MCF 10A (cell line): ENCODE results near the gene NOX5. TPM values are rescaled to one million over a fixed set of nuclear protein-coding genes. Genes with fewer than 3 reads are reported as not detected.

Experiments
- BruUV-seq: library from RNA; stranded (reverse); fragments of 400-500 nt; replicated peaks from 2 replicates; lab custom pipeline; 2021; lab: Mats Ljungman, UMichigan
- CTCF ChIA-PET: fragments of 300-600 bp; sonication (Branson Sonifier 250); formaldehyde crosslinking; extraction: SDS; loops from one replicate; lab custom pipeline; 2021; ENCODE audit warnings: antibody characterized with exemption, inconsistent platforms; lab: Yijun Ruan, JAX
- POLR2A ChIA-PET: fragments of 300-600, 350-650 bp; sonication (Branson Sonifier 250); formaldehyde crosslinking; extraction: SDS; loops from one replicate; lab custom pipeline; 2020; ENCODE audit warnings: antibody characterized with exemption, inconsistent platforms; lab: Yijun Ruan, JAX
- DNase-seq: peaks from one replicate; pipeline ENCODE4 v3.0.0-alpha.2; 2018; ENCODE audit not compliant: unreplicated experiment
- H3K27ac Mint-ChIP-seq: one replicate; pipeline ENCODE4 v1.8.0; 2022; ENCODE audit warnings: mild to moderate bottlenecking, low read depth, mixed read lengths; ENCODE audit not compliant: unreplicated experiment
- H3K27me3 Mint-ChIP-seq: one replicate; pipeline ENCODE4 v1.8.0; 2022; ENCODE audit warnings: mixed read lengths; ENCODE audit not compliant: insufficient read depth, unreplicated experiment
- H3K36me3 Mint-ChIP-seq: one replicate; pipeline ENCODE4 v1.8.0; 2022; ENCODE audit warnings: mild to moderate bottlenecking, moderate library complexity, mixed read lengths; ENCODE audit not compliant: insufficient read depth, unreplicated experiment
- H3K4me1 Mint-ChIP-seq: one replicate; pipeline ENCODE4 v1.8.0; 2022; ENCODE audit warnings: mixed read lengths; ENCODE audit not compliant: insufficient read depth, unreplicated experiment
- H3K4me3 Mint-ChIP-seq: one replicate; pipeline ENCODE4 v1.8.0; 2022; ENCODE audit warnings: mild to moderate bottlenecking, moderate library complexity, mixed read lengths; ENCODE audit not compliant: unreplicated experiment
- H3K9me3 Mint-ChIP-seq: one replicate; pipeline ENCODE4 v1.8.0; 2022; ENCODE audit warnings: mixed read lengths; ENCODE audit not compliant: unreplicated experiment
- intact Hi-C: fragments of 100-400 bp; cut with micrococcal nuclease; formaldehyde crosslinking; loops from 2 replicates; pipeline ENCODE4 v1.14.1; 2022
- total RNA-seq: library from RNA; stranded (reverse); gene quantifications from 2 replicates; pipeline ENCODE4 v1.2.3, GENCODE V29; 2022
- TF ChIP-seq, protein P1 (sequence below): fragments of 200-600 bp; IDR thresholded peaks from one replicate; pipeline ENCODE4 v1.8.0; 2022; ENCODE audit warnings: antibody characterized with exemption, mild to moderate bottlenecking; ENCODE audit not compliant: unreplicated experiment

Gene NOX5
- total RNA-seq, 1 experiment from 2014 or later: 1.4 TPM

DNA sequence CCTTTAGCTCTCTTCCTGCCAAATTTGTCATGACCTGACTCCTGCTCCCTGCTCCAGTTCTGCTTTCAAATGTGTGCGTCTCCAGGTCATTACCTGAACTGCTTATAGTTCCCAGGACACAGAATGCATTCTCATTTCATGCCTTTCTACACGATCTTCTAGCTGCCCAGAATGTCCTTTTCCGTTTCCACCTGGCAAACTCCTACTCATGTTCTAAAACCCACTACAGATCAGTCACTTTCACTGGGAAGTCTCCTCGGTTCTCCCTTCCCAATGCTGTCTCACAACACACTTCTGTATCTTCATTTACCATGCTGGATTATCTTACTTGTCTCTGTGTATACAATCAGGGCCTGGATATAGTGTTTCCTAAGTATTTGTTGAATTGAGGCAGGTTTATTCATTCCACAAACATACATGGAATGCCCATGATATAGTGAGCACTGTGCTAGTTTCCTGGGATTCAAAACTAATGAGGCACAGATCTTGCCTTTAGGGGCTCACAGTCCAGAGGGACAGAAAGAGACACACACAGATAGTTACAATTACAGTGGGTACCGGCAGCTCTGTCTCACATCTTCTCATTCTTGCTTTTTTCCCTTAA lies 1.6 kb upstream of the NOX5 start:
- ChIA-PET CTCF (no interaction called here), POLR2A (no interaction called here)
- intact Hi-C loops: no loop called here
- no peak for DNase-seq
- Mint-ChIP-seq H3K9me3 (peaks cover 2% of the 10 kb centered on the region), H3K36me3 (no peaks in the 10 kb centered on the region), H3K4me3 (no peak overlapping the region), H3K27me3 (no peaks in the 10 kb centered on the region), H3K4me1 (no peaks in the 10 kb centered on the region), H3K27ac (no peak overlapping the region)
- BruUV-seq: no TSS peak
- TF ChIP-seq, protein P1, sequence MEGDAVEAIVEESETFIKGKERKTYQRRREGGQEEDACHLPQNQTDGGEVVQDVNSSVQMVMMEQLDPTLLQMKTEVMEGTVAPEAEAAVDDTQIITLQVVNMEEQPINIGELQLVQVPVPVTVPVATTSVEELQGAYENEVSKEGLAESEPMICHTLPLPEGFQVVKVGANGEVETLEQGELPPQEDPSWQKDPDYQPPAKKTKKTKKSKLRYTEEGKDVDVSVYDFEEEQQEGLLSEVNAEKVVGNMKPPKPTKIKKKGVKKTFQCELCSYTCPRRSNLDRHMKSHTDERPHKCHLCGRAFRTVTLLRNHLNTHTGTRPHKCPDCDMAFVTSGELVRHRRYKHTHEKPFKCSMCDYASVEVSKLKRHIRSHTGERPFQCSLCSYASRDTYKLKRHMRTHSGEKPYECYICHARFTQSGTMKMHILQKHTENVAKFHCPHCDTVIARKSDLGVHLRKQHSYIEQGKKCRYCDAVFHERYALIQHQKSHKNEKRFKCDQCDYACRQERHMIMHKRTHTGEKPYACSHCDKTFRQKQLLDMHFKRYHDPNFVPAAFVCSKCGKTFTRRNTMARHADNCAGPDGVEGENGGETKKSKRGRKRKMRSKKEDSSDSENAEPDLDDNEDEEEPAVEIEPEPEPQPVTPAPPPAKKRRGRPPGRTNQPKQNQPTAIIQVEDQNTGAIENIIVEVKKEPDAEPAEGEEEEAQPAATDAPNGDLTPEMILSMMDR: no peak

DNA sequence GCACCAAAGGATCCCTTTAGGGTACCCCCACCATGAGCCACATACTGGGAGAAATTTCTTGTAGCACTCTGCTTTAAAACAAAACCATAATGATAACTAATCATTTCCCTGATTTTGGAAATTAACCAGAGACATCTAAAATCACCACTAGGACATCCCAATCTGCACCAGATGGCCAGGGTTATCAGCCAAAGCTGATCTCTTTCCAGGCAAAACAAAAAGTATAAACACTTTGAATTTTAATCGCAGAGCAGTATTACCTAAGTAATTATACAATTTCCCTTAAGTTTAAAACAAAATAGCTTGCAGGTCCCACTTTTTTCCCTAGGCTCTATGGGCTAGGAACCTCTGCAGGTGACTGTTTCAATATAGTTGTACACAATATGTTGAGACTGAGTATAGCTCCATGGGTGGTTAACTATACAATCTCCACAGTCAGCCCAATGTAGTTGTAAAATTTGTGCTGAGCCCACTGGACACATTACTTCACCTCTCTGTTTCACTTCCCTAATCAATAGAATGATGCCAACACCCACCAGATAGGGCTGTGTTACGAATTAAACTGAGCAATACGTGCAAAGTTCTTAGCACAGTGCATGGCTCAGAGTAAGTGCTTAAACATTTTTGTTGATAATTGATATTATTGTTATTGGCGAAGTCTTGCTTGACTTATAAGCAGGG lies 629 bp upstream of the NOX5 start:
- no peaks in the 10 kb centered on the region for H3K36me3 Mint-ChIP-seq

DNA sequence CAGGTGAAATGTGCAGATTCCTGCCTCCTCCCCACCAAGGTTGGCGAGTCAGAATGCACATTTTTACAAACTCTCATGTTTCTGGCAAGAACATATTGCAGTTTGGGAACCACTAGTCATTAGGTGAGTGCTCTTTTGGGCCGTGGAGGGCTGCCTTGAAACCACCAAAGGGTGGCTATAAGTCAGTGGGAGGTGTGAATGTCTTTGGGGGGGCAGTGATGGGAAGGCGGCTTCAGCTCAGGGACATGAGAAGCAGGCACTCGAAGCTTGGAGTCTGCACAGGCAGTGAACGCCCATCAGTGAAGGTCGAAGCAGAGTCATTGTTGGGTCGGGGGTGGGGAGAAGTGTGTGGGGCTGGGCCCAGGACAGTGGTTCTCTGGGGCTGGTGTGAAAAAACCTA lies 1.1 kb downstream of the NOX5 start:
- CTCF ChIA-PET: no interaction called here

More for the DNA sequence above, 629 bp upstream of the NOX5 start:
- Mint-ChIP-seq H3K4me1 (no peaks in the 10 kb centered on the region), H3K4me3 (no peak overlapping the region), H3K27ac (no peak overlapping the region), H3K9me3 (no peaks in the 10 kb centered on the region), H3K27me3 (no peaks in the 10 kb centered on the region)
- TF ChIP-seq, protein P1: no peak
- no peak for DNase-seq
- ChIA-PET POLR2A (no interaction called here), CTCF (interaction anchor here (0.5 kb wide), 1 partner anchor 340 kb away, joined by 3 read pairs; no protein-coding TSS in a partner anchor)
- intact Hi-C loops: no loop called here
- no TSS peak for BruUV-seq

GRCh38 chr15:69016021-69016595 lies 1.6 kb downstream of the NOX5 start:
- no peak for DNase-seq
- TF ChIP-seq, protein P1: no peak
- Mint-ChIP-seq H3K9me3 (no peaks in the 10 kb centered on the region), H3K4me3 (no peak overlapping the region), H3K27ac (no peak overlapping the region), H3K27me3 (no peaks in the 10 kb centered on the region), H3K4me1 (no peaks in the 10 kb centered on the region), H3K36me3 (no peaks in the 10 kb centered on the region)
- CTCF ChIA-PET: no interaction called here
- POLR2A ChIA-PET: interaction anchor here (0.7 to 1.0 kb wide), 2 partner anchors 9 to 234 kb away, joined by 3 read pairs; no protein-coding TSS in a partner anchor
- intact Hi-C loops: no loop called here
- no TSS peak for BruUV-seq

More for the DNA sequence above, 1.1 kb downstream of the NOX5 start:
- no peaks in the 10 kb centered on the region for H3K9me3 Mint-ChIP-seq
- no peak overlapping the region for H3K4me3 Mint-ChIP-seq
- H3K27ac Mint-ChIP-seq: no peak overlapping the region
- H3K36me3 Mint-ChIP-seq: no peaks in the 10 kb centered on the region
- intact Hi-C loops: no loop called here
- TF ChIP-seq, protein P1: no peak
- DNase-seq: no peak
- H3K27me3 Mint-ChIP-seq: no peaks in the 10 kb centered on the region
- no peaks in the 10 kb centered on the region for H3K4me1 Mint-ChIP-seq
- no TSS peak for BruUV-seq
- POLR2A ChIA-PET: interaction anchor here (0.7 to 1.0 kb wide), 2 partner anchors 9 to 233 kb away, joined by 3 read pairs; no protein-coding TSS in a partner anchor
